Measurements from ENCODE around the gene EVX2.

EVX2 gene

GRCh38 chr2:176115883-176116813, 32.4 kb upstream of the EVX2 start, which contains the start of gene HOXD10:
Gene HOXD10 (plus strand): TSS chr2:176116778. CDS start chr2:176116834, 56 bp downstream.
- no peak for DNase-seq

GRCh38 chr2:176114930-176115625, 31.3 kb upstream of the EVX2 start:
- no peak overlapping the region for H3K27ac ChIP-seq (ENCODE audit: low read length)
- TF ChIP-seq EZH2 (IDR thresholded peaks at IDR 0.05; ENCODE audit: borderline replicate concordance, low read depth, low read length, severe bottlenecking) (no peak), CTCF (IDR thresholded peaks at IDR 0.05; ENCODE audit: borderline replicate concordance, extremely low read depth, low read length, poor library complexity, severe bottlenecking) (no peak)
- no peaks in the 10 kb centered on the region for H3K79me2 ChIP-seq (ENCODE audit: insufficient read depth, low read length)
- no peaks in the 10 kb centered on the region for H4K20me1 ChIP-seq (ENCODE audit: insufficient read depth, low read length)
- no peaks in the 10 kb centered on the region for H3K4me1 ChIP-seq (ENCODE audit: insufficient read depth, low read length)
- no peak overlapping the region for H3K4me3 ChIP-seq (ENCODE audit: low read depth in 1 of 2, low read length in 2 of 2)
- no peak overlapping the region for H3K9ac ChIP-seq (ENCODE audit: low read depth, low read length)
- H3K4me2 ChIP-seq (ENCODE audit: insufficient read depth, low read length), result no peak overlapping the region
- H3K27me3 ChIP-seq (ENCODE audit: insufficient read depth, low read length, poor library complexity), result no peaks in the 10 kb centered on the region
- ATAC-seq (ENCODE audit: insufficient read depth, low read depth), result no peak
- DNase-seq, result no peak
- no peaks in the 10 kb centered on the region for H3K9me3 ChIP-seq (ENCODE audit: insufficient read depth, low read length, severe bottlenecking)
- no peaks in the 10 kb centered on the region for H3K36me3 ChIP-seq (ENCODE audit: insufficient read depth, low read length)
- no peak overlapping the region for H2AFZ ChIP-seq (ENCODE audit: low read depth, low read length)

More at GRCh38 chr2:176115883-176116813, 32.4 kb upstream of the EVX2 start, which contains the start of gene HOXD10:
- no peaks in the 10 kb centered on the region for H3K36me3 ChIP-seq (ENCODE audit: insufficient read depth, low read length)
- H2AFZ ChIP-seq (ENCODE audit: low read depth, low read length), result no peak within 1 kb of the TSS
- no peaks in the 10 kb centered on the region for H3K79me2 ChIP-seq (ENCODE audit: insufficient read depth, low read length)
- TF ChIP-seq CTCF (IDR thresholded peaks at IDR 0.05; ENCODE audit: borderline replicate concordance, extremely low read depth, low read length, poor library complexity, severe bottlenecking) (no peak), EZH2 (IDR thresholded peaks at IDR 0.05; ENCODE audit: borderline replicate concordance, low read depth, low read length, severe bottlenecking) (no peak)
- no peaks in the 10 kb centered on the region for H3K9me3 ChIP-seq (ENCODE audit: insufficient read depth, low read length, severe bottlenecking)
- H3K4me1 ChIP-seq (ENCODE audit: insufficient read depth, low read length), result no peaks in the 10 kb centered on the region
- no peak within 1 kb of the TSS for H3K4me3 ChIP-seq (ENCODE audit: low read depth in 1 of 2, low read length in 2 of 2)
- no peaks in the 10 kb centered on the region for H4K20me1 ChIP-seq (ENCODE audit: insufficient read depth, low read length)
- no peak within 1 kb of the TSS for H3K27ac ChIP-seq (ENCODE audit: low read length)
- no peak within 1 kb of the TSS for H3K4me2 ChIP-seq (ENCODE audit: insufficient read depth, low read length)
- H3K9ac ChIP-seq (ENCODE audit: low read depth, low read length), result no peak within 1 kb of the TSS
- no peak for ATAC-seq (ENCODE audit: insufficient read depth, low read depth)
- H3K27me3 ChIP-seq (ENCODE audit: insufficient read depth, low read length, poor library complexity), result no peaks in the 10 kb centered on the region

DNA sequence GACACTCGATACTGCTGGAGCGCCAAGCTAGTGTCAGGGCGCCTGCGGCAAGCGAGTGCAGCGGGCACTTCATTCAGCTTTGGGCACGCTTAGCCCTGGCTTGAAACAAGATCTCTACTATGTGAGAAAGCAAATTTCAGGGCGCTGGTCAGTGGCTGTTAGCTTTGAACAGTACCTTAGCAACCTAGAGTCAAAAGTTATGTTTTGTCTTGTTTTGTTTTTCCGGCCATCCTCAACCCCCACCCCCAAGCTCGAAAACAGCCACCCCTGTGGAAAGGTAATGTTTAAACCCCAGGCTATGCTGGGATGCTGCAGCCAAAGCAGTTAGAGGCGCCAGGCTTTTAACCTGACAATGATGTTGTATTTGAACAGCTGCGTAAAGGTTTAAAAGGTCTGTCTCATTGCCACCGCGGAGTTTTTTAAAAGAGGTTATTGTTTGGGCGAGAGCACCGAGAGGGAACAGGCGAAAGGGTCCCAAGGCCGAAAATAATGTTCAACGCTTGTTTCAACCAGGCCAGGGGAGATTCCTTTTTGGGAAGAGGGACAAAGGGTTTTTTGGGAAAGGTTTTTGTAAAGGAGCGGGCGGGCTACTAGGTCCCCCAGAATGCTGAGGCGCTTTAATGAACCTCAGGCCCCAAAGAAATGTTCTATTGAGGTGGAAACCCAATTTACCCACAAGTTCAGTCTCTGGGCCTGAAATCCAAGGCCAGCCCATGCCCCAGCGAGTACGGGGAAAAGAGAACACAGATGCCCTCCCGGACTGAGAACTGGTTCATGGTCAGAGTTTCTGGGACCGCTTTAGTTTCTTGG, 30.6 kb upstream of the EVX2 start:
- DNase-seq (no peak), ATAC-seq (ENCODE audit: insufficient read depth, low read depth) (no peak)
- Histone ChIP-seq H3K9ac (ENCODE audit: low read depth, low read length) (no peak overlapping the region), H3K9me3 (ENCODE audit: insufficient read depth, low read length, severe bottlenecking) (no peaks in the 10 kb centered on the region), H4K20me1 (ENCODE audit: insufficient read depth, low read length) (no peaks in the 10 kb centered on the region), H2AFZ (ENCODE audit: low read depth, low read length) (no peak overlapping the region), H3K36me3 (ENCODE audit: insufficient read depth, low read length) (no peaks in the 10 kb centered on the region), H3K27ac (ENCODE audit: low read length) (no peak overlapping the region), H3K79me2 (ENCODE audit: insufficient read depth, low read length) (no peaks in the 10 kb centered on the region), H3K4me3 (ENCODE audit: low read depth in 1 of 2, low read length in 2 of 2) (no peak overlapping the region), H3K4me1 (ENCODE audit: insufficient read depth, low read length) (no peaks in the 10 kb centered on the region), H3K27me3 (ENCODE audit: insufficient read depth, low read length, poor library complexity) (no peaks in the 10 kb centered on the region), H3K4me2 (ENCODE audit: insufficient read depth, low read length) (no peak overlapping the region)
- TF ChIP-seq CTCF (IDR thresholded peaks at IDR 0.05; ENCODE audit: borderline replicate concordance, extremely low read depth, low read length, poor library complexity, severe bottlenecking), result no peak
- no peak for TF ChIP-seq EZH2 (IDR thresholded peaks at IDR 0.05; ENCODE audit: borderline replicate concordance, low read depth, low read length, severe bottlenecking)

All from DND-41 (cell line).